ENCODE measurements around the gene CACNG5.

CACNG5 gene, protein sequence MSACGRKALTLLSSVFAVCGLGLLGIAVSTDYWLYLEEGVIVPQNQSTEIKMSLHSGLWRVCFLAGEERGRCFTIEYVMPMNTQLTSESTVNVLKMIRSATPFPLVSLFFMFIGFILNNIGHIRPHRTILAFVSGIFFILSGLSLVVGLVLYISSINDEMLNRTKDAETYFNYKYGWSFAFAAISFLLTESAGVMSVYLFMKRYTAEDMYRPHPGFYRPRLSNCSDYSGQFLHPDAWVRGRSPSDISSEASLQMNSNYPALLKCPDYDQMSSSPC

DNA sequence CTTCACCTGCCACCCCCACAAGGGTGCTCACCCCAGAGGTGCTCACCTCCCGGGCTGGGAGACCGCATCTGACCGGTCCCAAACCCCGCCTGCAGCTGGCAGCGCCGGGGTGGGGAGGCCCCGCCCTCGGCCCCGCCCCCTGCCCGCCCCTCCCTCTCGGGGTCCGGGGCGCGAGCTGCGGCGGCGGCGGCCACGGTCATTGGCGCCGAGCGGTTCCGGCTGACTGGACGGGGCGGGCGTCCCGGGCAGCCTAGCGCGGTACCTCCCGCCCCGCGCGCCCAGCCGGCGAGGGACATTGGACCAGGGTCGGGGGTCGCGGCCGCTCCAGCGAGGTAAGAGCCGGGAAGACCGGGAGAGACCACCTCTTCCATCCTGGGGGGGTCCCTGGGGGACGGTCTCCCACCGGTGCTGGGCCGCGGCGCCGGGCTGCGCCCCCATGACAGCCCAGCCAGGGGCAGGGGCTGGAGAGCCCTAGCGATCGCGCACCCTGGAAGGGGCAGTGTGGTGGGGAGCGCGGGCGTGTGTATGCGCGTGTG is at the start of gene CACNG5:
TSS of gene CACNG5 (plus strand) at position 199 of the 536 bp plus-strand sequence. CDS start 42,216 bp downstream, outside the sequence.
- peak; percentile 13 to 76 for DNase-seq

DNA sequence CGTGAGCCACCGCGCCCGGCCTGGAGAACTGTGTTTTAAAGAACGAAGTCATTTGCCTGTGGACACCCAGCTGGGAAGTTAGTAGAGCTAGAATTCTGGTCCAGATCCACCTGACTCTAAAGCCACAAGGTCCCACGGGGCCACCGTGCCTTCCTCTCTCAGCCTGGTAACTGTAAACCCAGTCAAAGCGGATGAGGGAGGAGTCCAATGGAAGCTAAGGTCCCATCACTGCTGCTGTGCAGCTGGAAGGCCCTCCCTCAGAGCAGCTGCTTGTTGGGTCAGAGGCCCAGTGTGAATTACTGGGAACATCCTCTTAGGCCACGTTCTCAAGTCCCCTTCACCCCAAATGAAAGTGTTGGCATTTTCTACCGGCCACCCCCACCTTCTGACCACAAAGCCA is 48.8 kb upstream of the CACNG5 start:
- DNase-seq = peak; percentile 32 to 45

DNA sequence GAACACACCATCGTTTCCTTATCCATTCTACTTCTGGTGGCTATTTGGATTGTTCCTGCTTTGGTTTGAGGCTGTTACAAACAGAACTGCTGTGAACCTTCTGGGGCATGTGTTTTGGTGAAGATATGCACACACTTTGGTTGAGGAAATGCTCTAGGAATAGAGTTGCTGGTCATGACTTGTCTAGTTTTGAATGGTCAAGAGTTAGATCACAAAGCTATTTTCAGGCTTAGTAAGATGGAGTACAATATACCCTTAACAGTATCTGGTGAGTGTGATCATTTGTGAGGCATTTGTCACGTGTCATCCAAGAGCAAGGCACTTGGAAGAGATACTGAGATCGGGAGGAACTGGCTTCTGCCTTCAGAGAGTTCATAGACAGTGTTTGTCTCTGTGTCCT is 47.0 kb upstream of the CACNG5 start:
- no peak for DNase-seq

DNA sequence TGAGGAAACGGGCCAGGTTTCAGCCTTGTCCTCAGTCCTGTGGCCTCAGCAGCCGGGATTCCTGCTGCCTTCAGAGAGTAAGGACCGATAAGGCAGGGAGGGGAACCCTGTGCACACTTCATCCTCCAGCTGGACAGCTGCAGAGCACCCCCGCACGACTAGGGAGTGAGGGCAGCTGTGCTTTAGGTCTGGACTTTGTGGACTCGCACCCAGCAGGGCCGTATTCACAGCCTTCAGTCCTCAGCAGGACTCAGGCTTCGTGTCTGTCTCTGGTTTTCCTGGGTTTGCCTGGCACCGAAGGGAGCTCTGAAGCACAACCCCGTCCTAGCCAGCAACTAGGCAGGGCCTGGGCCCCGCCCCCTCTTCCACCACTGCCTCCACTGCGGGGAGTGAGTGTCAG is 45.8 kb upstream of the CACNG5 start:
- DNase-seq = no peak

DNA sequence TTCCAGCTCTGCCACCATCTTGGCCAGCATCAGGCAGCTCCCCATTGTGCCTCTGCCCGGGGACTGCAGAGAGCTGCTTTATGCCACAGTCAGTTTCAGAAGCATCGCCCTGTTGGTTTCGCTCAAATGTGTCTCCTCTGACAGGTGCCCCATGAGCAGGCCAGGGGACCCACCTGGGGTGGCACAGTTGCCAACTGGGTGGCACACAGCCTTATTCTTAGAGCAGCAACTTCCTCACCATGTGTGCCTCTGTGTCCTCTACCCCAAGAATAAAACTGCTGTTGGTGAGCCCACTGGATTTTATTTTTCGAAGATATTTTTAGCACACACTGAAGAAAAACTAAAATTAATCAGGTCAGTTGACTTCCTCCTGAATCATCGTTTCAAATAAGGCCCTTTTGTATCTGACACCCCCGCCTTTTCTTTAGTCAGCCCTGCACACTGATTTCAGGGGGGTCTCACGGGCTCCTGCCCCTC is 44.9 kb upstream of the CACNG5 start:
- no peak for DNase-seq

DNA sequence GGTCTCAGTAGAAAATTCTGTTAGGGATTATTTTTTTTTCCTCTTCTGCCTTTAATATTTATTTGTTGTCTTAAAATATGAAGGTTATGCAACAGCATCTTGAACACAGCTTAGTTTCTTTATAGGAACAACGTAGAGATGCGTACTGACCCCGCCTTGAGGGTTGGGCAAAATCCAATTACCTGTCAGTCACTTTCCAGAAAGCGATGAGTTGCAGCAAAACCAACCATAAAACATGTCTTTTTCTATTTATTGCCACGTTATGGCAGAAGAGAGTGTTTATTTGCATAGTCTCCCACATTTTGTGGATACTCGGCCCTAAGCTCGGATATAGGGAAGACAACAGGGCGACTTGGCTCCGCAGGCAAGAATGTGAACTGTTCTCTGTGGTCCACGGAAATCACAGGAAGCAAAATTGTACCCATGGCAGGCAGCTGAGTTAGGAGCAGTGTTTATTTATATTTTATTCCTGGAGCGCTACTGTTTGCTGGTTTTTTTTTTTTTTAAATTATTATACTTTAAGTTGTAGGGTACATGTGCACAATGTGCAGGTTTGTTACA is 44.3 kb upstream of the CACNG5 start:
- DNase-seq = no peak

DNA sequence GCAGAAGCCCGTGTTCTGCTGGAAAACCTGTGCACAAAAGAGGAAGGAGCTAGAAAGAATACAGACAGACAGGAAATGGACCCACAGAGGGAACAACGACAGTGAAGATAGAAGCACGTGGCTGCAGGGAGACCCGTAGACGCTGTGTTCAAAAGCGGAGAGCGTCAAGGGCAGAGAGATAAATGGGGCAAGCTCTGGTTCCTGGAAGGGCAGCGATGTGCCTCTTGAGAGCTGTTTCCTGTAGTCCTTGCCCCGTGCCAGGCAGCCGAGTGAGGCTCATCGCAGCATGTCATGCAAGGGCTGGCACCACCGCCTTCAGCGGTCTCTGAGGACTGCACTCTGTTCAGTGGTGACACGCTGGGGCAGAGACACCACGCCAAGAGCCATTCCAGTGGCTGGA is 43.6 kb upstream of the CACNG5 start:
- no peak for DNase-seq

DNA sequence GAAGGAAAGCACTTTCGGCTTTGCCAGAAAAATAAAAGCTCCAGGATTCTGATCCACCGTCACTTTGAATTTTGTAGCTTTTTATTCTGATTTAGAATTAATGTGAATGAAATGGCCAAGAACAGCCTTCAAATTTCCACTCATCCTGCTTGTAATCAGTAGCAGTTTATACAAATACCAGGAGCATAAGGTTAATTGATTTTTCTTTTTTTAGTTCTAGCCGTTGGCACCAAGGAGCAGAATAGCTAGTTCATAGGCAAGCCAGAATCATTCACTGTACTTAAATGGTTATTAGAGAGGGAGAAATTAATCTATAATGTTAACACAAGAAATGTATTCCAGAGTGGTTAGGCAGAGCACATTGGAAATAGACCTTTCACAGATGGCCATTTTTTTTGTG is 41.1 kb upstream of the CACNG5 start:
- no peak for DNase-seq

DNA sequence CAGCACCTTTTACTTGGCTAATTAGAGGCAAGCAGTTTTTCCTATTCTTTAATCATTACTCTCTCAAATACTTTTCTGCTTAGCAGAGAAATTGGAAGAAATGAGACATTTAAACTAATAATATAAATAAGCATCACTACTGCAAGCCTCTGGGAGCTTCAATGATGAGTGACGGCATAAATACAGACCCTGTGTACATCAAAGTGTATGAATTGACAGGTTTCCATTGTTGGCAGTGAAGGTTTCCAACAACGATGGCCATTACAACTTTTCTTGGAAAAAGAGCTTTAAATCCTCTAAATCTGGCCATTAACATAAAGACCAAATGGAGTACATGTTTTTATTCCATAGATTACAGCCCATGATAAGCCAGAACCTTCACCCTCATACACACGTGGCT is 39.4 kb upstream of the CACNG5 start:
- DNase-seq = no peak

DNA sequence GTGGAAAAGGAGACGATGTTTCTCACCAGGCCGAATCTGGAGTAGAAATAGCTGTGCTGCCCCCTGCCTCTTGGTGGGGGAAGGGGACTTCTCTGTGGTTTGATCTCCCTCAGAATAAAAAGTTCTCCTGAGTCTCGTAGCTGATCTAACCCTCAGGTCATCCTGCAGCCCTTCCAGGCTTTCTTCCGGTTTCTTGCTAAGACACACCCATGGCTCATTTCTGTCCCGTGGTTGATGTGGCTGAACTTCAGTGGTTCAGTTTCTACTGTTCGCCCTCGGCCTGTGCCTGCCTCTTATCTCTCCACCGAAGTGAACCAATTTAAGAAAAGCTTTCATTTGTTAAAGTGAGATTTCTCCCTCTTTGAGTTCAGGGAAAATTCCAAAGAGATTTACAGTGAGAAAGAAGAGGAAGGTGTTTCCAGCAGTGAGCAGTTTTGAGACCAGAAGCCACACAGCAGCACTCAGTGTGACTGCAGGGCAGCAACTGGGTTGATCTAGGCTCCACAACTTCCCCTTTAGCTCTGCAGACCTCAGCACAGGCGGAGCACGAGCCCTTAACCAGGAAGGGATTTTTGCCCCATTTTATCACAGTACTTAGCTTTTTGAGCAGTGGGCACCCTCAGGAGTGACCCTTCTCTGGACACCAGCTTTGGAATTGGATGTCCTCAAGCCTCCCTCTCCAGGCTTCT is 34.9 kb upstream of the CACNG5 start:
- DNase-seq = no peak

DNA sequence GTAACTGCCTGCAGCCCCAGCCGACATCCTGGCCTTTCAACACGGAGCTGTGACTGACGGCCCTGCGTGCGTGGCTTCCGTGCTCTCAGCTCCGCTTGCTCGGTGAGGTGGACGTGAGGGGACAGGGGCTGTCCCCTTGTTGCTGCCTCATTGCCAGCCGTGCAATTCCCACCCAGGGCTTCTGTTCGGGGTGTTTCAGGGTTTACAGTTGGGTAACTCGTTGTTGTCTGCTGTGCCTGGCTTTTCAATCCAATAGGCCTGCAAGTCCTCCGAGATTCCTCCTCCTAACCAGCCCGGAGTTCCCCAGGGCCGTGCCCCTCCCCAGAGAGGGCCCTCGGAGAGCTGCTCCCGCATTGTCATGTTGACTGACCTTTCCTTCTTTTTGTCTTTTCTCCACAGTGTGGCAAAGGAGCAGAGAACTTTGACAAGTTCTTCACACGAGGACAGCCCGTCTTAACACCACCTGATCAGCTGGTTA is 31.4 kb upstream of the CACNG5 start:
- DNase-seq = no peak

DNA sequence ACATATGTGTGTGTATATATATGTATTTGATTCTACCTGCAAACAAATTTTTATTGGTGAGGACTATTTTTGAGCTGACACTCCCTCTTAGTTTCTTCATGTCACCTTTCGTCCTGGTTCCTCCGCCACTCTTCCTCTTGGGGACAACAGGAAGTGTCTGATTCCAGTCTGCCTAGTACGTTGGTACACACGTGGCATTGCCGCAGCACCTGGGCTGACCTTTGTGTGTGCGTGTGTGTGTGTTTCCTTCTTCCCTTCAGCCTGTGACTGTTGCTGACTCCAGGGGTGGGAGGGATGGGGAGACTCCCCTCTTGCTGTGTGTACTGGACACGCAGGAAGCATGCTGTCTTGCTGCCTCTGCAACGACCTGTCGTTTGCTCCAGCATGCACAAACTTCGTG is 29.4 kb upstream of the CACNG5 start:
- DNase-seq = no peak

DNA sequence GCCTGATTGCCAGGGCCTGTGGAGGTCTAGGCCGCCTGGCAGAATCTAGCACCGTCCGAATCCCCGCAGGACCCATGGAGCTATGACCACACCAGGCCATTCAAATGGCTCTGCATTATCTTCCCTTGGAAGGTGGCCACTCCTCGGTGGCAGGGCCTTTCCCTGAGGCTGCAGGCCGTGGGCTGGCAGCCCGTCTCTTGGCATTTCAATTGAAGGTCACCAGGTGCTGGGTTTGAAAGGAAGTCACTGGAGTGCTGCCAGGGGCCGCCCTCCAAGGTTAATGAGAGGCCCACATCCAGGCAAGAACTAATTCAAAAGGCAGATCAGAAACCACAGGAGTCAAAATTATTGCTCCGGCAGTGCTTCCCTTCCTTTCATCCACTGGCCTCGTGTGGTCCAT is 27.7 kb upstream of the CACNG5 start:
- no peak for DNase-seq

DNA sequence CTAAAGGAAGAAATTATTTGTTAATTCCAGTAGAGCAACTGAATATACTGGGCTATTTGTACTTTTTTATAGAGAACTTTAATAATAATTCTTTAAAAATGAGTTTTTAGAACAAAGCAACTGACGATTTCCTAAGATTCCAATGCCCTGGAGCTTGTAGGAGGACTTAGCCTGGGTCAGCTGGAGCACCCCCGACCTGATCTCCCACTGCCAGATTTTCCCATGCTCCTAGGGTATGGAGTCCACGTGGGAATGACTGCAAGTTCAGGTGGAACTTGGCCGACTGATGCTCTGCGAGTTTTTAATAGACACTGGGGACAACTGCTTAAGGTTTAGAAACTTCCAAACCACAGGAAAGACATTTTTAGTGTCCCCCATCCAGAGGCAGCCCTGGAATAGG is 25.5 kb upstream of the CACNG5 start:
- DNase-seq = no peak

DNA sequence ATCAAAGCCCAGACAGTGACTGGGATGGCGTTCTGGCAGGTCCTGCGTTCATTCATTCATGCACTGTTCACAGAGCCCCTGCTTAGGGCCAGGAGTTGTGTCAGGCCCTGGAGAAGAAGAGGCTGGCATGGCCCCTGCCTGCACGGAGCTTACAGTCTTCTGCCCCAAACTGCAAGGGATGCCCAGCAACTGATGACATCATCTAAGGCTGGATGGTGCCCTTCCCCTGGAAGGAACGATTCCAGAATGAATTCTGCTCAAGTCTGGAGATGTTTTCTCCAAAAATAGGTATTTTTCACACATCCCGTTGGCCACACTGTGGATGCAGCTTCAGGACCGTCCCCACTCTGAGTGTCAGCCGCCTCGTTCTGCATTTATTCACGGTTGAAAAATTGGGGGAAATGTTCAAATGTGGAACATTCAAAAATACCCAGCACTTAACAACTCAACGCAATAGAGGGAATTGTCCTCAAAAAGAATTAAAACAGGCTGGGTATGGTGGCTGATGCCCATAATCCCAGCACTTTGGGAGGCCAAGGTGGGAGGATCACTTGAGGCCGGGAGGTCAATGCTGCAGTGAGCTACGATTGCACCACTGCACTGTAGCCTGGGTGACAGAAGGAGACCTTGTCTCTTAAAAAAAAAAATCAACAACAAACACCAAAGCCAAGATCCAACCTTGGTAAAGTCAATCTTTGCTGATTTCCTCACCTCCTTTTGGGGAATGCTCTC is 23.8 kb upstream of the CACNG5 start:
- no peak for DNase-seq

DNA sequence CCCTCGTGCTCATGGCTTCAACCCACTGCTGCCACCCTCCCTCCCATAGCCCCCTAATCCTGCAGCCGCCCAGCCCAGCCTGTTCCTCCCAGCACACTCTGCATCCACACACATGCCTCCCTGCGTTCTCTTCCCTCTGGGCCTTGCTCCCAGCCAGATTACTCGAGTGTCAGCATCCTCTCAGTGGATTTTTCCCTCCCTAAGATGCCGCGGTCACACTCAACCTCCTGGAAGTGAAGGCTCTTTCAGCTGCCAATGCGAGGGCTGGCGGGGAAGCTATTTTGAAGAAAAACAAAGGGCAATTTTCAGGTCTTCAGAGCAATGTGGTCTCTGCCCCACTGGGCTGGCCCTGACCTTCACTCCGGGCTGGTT is 23.2 kb upstream of the CACNG5 start:
- no peak for DNase-seq

DNA sequence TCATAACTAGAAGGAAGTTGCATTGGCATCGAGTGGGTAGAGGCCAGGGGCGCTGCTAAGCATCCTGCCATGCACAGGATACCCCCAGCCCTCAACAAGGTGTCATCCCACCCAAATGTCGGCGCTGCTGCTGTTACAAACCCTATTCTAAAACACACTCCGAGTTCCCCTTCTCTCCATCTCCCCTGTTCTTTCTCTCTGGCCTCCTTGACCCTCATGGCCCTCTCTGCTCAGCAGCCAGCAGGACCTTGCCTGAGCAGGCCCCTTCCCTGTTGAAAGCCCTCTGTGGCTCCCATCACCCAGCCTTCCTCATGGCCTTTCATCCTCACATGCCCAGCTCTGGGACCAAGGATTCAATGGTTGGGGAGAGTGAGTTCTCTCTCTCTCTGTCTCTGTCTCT is 22.3 kb upstream of the CACNG5 start:
- no peak for DNase-seq

DNA sequence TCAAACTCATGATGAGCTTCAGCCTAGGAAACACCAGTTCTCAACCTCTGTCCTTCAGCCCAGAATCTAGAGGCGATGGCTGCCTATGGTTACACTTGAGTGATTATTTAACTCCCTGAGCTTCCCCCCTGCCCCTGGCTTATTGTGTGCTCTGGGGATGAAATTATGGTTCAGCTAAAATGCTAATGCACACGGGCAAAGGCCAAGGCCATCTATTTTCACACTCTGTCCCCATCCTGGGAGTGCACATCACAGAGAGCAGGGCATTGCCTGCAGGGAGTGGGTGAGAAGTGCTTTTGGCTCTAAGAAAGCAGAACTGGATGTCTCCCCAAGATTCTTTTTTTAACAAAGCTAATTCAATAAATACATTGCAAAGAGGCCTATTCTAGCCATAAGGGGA is 21.6 kb upstream of the CACNG5 start:
- DNase-seq = no peak

DNA sequence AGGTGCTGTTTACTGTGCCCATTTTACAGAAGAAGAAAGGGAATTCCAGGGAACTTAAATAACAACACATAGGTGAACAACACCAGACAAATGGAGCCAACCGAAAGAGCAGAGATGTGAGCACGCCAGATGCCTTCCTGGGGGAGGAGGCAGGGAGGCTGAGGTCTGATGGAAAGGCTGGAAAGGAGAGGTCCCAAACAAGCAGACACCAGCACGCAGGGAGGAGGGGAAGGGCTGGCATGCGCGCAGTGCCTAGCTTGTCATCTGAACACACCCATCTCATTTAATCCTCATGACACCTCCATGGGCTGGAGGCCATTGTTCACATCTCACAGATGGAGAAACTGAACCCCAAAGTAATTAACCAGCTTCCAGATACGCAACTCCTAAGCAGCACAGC is 20.9 kb upstream of the CACNG5 start:
- no peak for DNase-seq

DNA sequence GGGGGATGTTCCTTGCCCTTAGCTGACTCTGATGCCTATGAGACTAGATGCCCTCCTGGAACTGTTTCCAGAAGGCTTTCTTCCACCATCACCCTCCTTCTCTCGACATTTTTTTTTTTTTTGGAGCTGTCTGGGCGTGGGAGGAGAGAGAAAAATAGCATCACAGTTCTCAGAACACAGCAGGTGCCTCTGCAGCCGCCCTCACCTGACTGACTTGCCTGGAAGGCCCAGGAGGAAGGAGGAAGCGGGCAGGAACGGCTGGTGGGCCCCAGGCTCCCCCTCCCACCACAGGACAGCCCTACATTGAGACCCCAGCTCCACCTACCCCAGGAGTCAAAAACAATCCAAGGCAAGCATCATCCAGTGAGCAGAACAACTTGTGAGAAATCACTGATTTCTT is 20.3 kb upstream of the CACNG5 start:
- DNase-seq = no peak

DNA sequence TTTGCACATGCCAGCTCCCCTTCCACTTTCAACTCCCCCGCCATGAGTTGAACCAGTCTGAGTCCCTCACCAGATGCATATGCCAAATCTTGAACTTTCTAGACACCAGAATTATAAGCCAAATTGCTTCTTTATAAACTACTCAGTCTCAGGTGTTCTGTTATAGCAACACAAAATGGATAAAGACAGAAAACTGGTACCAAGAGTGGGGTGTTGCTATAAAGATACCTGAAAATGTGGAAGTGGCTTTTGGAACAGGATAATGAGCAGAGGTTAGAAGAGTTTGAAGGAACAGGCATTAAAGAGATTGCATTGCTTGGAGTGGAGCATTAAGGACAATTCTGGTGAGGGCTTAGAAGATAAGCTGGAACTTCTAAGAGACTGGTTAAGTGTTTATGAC is 17.2 kb upstream of the CACNG5 start:
- DNase-seq = no peak

DNA sequence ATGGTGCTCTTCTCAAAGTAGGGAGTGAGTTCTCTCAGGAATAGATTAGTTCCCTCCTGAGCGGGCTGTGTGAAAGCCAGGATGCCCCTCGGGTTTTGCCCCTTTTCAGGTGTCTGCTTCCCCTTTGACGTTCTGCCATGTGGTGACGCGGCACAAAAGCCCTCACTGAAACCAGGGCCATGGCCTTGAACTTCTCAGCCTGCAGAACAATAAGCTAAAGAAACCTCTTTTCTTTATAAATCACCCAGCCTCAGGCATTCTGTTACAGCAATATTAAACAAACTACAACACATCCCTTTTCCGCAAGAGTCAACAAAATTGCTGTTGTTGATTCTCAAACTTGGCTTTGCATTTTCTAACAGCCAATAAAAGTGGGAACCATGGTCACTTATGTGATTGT is 15.5 kb upstream of the CACNG5 start:
- no peak for DNase-seq

DNA sequence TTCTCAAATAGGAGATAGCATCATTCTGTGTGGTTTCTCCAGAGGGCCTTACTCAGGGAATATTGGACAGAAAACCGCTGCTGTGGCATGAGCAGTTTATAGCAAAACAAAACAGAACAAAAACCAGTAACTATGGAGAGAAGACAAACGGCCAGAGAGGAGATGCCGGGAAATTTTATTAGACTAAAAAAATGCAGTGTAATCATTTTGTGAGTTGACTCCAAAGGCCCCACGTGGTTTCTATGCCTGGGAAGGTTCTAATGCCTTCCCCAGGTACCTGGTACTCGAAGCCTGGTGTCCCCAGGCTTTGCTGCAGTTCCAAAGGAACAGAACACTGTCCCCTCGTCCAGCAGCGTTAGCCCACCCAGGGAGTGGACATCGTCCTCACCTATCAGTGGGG is 12.9 kb upstream of the CACNG5 start:
- DNase-seq = no peak
